IMR-90 (cell line): Measurements from ENCODE around the gene NDRG4. TPM values are rescaled to one million over a fixed set of nuclear protein-coding genes. Genes with fewer than 3 reads are reported as not detected.

Experiments used
- ATAC-seq: fragments of 200-7000 bp; cut with Tn5 transposase; 2 replicates; pipeline ENCODE4 v1.9.1; 2020; ENCODE audit warnings: low read depth, mild to moderate bottlenecking, moderate library complexity
- BruUV-seq: library from RNA; stranded (reverse); fragments of 400-500 nt; replicated peaks from 2 replicates; lab custom pipeline; 2021; lab: Mats Ljungman, UMichigan
- CTCF ChIA-PET: fragments of 300-600 bp; formaldehyde crosslinking; extraction: SDS; loops from one replicate; lab custom pipeline; 2021; ENCODE audit warnings: antibody characterized with exemption; lab: Yijun Ruan, JAX
- POLR2A ChIA-PET: fragments of 300-600 bp; sonication (Branson Sonifier 250); formaldehyde crosslinking; loops from one replicate; lab custom pipeline; 2022; ENCODE audit warnings: antibody characterized with exemption; ENCODE audit not compliant: unreplicated experiment; lab: Charles Lee
- DNase-seq: peaks from one replicate; pipeline ENCODE4 v3.0.0; 2013
- H2AFZ ChIP-seq: replicated peaks from 2 replicates; pipeline ENCODE3; 2013; ENCODE audit warnings: low read length, mild to moderate bottlenecking; ENCODE audit not compliant: poor library complexity
- H2AK5ac ChIP-seq: 2 replicates; pipeline ENCODE4 v1.6.1; 2013; ENCODE audit warnings: low read depth, low read length, inconsistent platforms
- H2AK9ac ChIP-seq: replicated peaks from 2 replicates; pipeline ENCODE3; 2013; ENCODE audit warnings: mild to moderate bottlenecking, low read depth, low read length, moderate library complexity; ENCODE audit not compliant: poor library complexity
- H2BK120ac ChIP-seq: 2 replicates; pipeline ENCODE4 v1.6.1; 2013; ENCODE audit warnings: low read depth, low read length, inconsistent platforms
- H2BK15ac ChIP-seq: 3 replicates; pipeline ENCODE4 v1.6.1; 2013; ENCODE audit warnings: low read depth, low read length, inconsistent platforms
- H2BK20ac ChIP-seq: 2 replicates; pipeline ENCODE4 v1.6.1; 2013; ENCODE audit warnings: low read depth, mild to moderate bottlenecking, inconsistent platforms, low read length, moderate library complexity
- H2BK5ac ChIP-seq: 2 replicates; pipeline ENCODE4 v1.6.1; 2013; ENCODE audit warnings: mild to moderate bottlenecking, low read depth, low read length, inconsistent platforms; ENCODE audit not compliant: poor library complexity, severe bottlenecking
- H3K14ac ChIP-seq: replicated peaks from 2 replicates; pipeline ENCODE4 v1.6.1; 2013; ENCODE audit warnings: low read depth, low read length, inconsistent platforms
- H3K18ac ChIP-seq: 2 replicates; pipeline ENCODE4 v1.6.1; 2013; ENCODE audit warnings: low read depth, low read length, control low read depth
- H3K23ac ChIP-seq: 2 replicates; pipeline ENCODE4 v1.6.1; 2013; ENCODE audit warnings: low read depth, low read length, inconsistent platforms
- H3K27ac ChIP-seq: 2 replicates; pipeline ENCODE4 v1.5.1; 2013; ENCODE audit warnings: mild to moderate bottlenecking, control low read depth, low read length; ENCODE audit not compliant: insufficient read depth
- H3K27me3 ChIP-seq: 2 replicates; pipeline ENCODE4 v1.6.1; 2013; ENCODE audit warnings: low read length; ENCODE audit not compliant: control insufficient read depth, insufficient read depth
- H3K36me3 ChIP-seq: 2 replicates; pipeline ENCODE4 v1.6.1; 2013; ENCODE audit warnings: low read length, mixed read lengths; ENCODE audit not compliant: control insufficient read depth, insufficient read depth
- H3K4ac ChIP-seq: 2 replicates; pipeline ENCODE4 v1.6.1; 2013; ENCODE audit warnings: low read depth, low read length, inconsistent platforms
- H3K4me1 ChIP-seq: 2 replicates; pipeline ENCODE4 v1.6.1; 2013; ENCODE audit warnings: low read length, mixed read lengths; ENCODE audit not compliant: control insufficient read depth, insufficient read depth
- H3K4me2 ChIP-seq: 2 replicates; pipeline ENCODE4 v1.6.1; 2013; ENCODE audit warnings: low read depth, mild to moderate bottlenecking, control low read depth, low read length, moderate library complexity
- H3K4me3 ChIP-seq: 2 replicates; pipeline ENCODE4 v1.5.1; 2013; ENCODE audit warnings: low read depth, mild to moderate bottlenecking, control low read depth, low read length, moderate library complexity; ENCODE audit not compliant: insufficient read depth
- H3K56ac ChIP-seq: 2 replicates; pipeline ENCODE4 v1.6.1; 2013; ENCODE audit warnings: low read length, inconsistent platforms; ENCODE audit not compliant: insufficient read depth; ENCODE audit errors: extremely low read depth
- H3K79me1 ChIP-seq, 2 experiments: 2 replicates each; pipeline ENCODE4 v1.6.1; 2013; ENCODE audit warnings: low read length in 2 of 2, inconsistent platforms in 1 of 2, low read depth in 1 of 2
- H3K9ac ChIP-seq: 2 replicates; pipeline ENCODE4 v1.6.1; 2013; ENCODE audit warnings: low read depth, low read length, control low read depth
- H3K9me1 ChIP-seq: 2 replicates; pipeline ENCODE4 v1.6.1; 2013; ENCODE audit warnings: low read length, inconsistent platforms; ENCODE audit not compliant: insufficient read depth
- H3K9me3 ChIP-seq: 2 replicates; pipeline ENCODE4 v1.6.1; 2013; ENCODE audit warnings: low read length; ENCODE audit not compliant: control insufficient read depth, insufficient read depth
- H4K20me1 ChIP-seq: 2 replicates; pipeline ENCODE4 v1.6.1; 2013; ENCODE audit warnings: low read length, inconsistent platforms; ENCODE audit not compliant: insufficient read depth
- H4K5ac ChIP-seq: 2 replicates; pipeline ENCODE4 v1.6.1; 2013; ENCODE audit warnings: mild to moderate bottlenecking, low read depth, low read length, control low read depth
- H4K8ac ChIP-seq, 2 experiments: 2 replicates each; pipeline ENCODE4 v1.6.1; 2013; ENCODE audit warnings: low read depth in 2 of 2, low read length in 2 of 2, control low read depth in 1 of 2, inconsistent platforms in 1 of 2
- H4K91ac ChIP-seq: 2 replicates; pipeline ENCODE4 v1.6.1; 2013; ENCODE audit warnings: low read depth, low read length, inconsistent platforms; ENCODE audit not compliant: insufficient read depth
- BHLHE40 ChIP-seq: fragments of 150-350 bp; IDR thresholded peaks from 2 replicates; pipeline ENCODE4 v1.6.1; 2016; ENCODE audit warnings: mild to moderate bottlenecking, low read depth, low read length
- SMC3 ChIP-seq: fragments of 150-350 bp; IDR thresholded peaks from 2 replicates; pipeline ENCODE4 v1.6.1; 2016; ENCODE audit warnings: low read depth, mild to moderate bottlenecking, antibody characterized with exemption, low read length, moderate library complexity
- WGBS, 2 experiments: methylation state at CpG; one replicate each; pipeline versions ENCODE4 v1.1.5 to v1.1.7; 2013; ENCODE audit warnings: missing lambda C conversion rate in 2 of 2; ENCODE audit not compliant: insufficient read length in 1 of 2; ENCODE audit errors: extremely low coverage in 2 of 2; 5-methylcytosine and 5-hydroxymethylcytosine counted together
- dilution Hi-C: fragments of 300-500 bp; cut with HindIII; formaldehyde crosslinking; loops from one replicate; pipeline ENCODE4 v1.14.3; 2018; ENCODE audit warnings: low sequenced_read_pairs; ENCODE audit not compliant: unreplicated experiment
- in situ Hi-C: fragments of 300-500 bp; cut with MboI; formaldehyde crosslinking; loops from 3 replicates; pipeline ENCODE4 v1.14.3; 2019; ENCODE audit warnings: low sequenced_read_pairs, inconsistent platforms, mixed read lengths
- intact Hi-C: fragments of 100-400 bp; cut with micrococcal nuclease; formaldehyde crosslinking; loops from 2 replicates; pipeline ENCODE4 v1.10.0; 2022
- polyA plus RNA-seq, 3 experiments: library from polyadenylated mRNA; depleted of rRNA; stranded (reverse); fragments of >200 nt; gene quantifications; 2 replicates each; pipeline ENCODE4 v1.2.3, GENCODE V29; 2012; ENCODE audit warnings: low replicate concordance in 1 of 3
- total RNA-seq: library from RNA; depleted of rRNA; stranded (reverse); fragments of >200 nt; gene quantifications from 2 replicates; pipeline ENCODE4 v1.2.3, GENCODE V29; 2012

The NDRG4 gene
- total and polyA plus RNA-seq, 2 of the 4 experiments (the other 2 are of a cell fraction) = 10.9 to 23.5 TPM

DNA sequence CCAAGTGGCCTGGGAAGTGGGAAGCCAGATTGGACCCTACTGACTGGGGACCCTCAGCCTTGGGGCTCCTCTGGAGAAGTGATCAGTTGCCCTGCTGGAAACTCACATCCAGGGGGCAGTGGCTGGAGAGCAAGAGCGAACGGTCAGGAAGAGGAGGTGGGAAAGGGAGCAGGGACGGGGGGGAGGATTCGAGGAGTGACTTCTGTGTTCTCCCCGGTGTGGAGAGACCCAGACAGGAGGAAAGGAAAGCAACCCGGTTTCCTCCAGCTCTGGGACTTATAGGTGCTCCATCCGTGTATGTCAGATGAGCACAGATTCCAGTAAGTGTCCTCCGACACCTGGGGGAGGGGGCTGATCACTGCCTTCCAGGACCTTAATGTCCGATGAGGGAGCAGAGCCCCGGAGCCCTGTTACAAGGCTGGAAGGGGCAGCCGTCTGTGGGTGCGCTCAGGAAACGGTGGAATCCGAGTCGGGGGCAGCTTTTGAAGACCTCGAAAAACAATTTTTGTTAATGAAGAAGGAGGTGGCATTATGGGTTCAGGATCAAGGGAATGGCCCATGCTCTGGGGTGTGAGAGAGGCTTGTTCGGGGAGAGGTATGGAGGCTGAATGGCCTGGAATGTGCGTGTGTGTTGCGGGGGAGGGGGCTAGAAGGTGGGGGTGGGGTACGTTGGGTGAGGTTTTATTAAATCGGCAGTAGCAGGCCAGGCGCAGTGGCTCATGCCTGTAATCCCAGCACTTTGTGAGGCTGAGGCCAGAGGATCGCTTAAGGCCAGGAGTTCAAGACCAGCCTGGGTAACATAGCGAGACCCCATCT, 34.8 kb upstream of the NDRG4 start:
- BruUV-seq = no TSS peak
- H2BK5ac ChIP-seq = no peak overlapping the region
- H3K27ac ChIP-seq = no peak overlapping the region
- H3K56ac ChIP-seq = no peak overlapping the region
- no peak overlapping the region for H2AK5ac ChIP-seq
- no peaks in the 10 kb centered on the region for H3K9me3 ChIP-seq
- no peaks in the 10 kb centered on the region for H3K79me1 ChIP-seq
- DNase-seq (no peak), ATAC-seq (no peak)
- no peaks in the 10 kb centered on the region for H3K4me1 ChIP-seq
- no peak overlapping the region for H3K4ac ChIP-seq
- no peak overlapping the region for H3K9ac ChIP-seq
- H2BK20ac ChIP-seq = no peak overlapping the region
- H3K9me1 ChIP-seq = no peaks in the 10 kb centered on the region
- no peak overlapping the region for H4K8ac ChIP-seq
- 4% methylated on average over 10 of the region's 24 CpGs; no CpG with 5 or more reads in 1 of the 2 experiments for WGBS, 2 experiments
- H3K27me3 ChIP-seq = peaks cover 69% of the 10 kb centered on the region
- no peak overlapping the region for H4K5ac ChIP-seq
- no peaks in the 10 kb centered on the region for H3K36me3 ChIP-seq
- H2AFZ ChIP-seq = no peak overlapping the region
- H3K4me3 ChIP-seq = no peak overlapping the region
- intact Hi-C loops (no loop called here), dilution Hi-C loops (no loop called here), in situ Hi-C loops (no loop called here)
- H3K4me2 ChIP-seq = no peak overlapping the region
- H3K23ac ChIP-seq = no peak overlapping the region
- H4K91ac ChIP-seq = no peak overlapping the region
- no peak overlapping the region for H3K14ac ChIP-seq
- no peak overlapping the region for H2BK120ac ChIP-seq
- TF ChIP-seq BHLHE40 = no peak
- no peak for TF ChIP-seq SMC3
- no peaks in the 10 kb centered on the region for H4K20me1 ChIP-seq
- no peak overlapping the region for H3K18ac ChIP-seq
- ChIA-PET CTCF (no interaction called here), POLR2A (no interaction called here)
- H2BK15ac ChIP-seq = no peak overlapping the region
- no peak overlapping the region for H2AK9ac ChIP-seq
